ENCODE results near the gene SBF2.

DNA sequence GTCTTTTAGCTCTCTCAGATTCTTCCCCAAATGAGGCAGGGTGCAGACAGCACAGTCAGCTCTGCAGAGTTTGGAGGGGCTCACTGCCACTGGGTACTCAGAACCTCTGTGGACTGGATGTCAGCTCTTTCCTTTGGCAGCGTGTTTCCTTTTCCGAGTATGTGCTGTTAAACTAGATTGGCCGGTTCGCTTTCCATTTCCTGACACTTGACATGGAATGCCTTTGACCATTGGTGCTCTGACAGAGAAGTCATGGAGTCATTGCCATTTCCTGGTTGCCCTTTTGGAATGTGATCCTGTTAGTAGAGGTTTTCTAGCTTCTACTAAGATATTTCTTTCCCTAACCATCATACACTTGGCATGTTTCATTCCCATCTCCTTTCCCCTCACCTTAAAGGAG lies 543.5 kb downstream of the SBF2 start:
- TF ChIP-seq, protein P1, sequence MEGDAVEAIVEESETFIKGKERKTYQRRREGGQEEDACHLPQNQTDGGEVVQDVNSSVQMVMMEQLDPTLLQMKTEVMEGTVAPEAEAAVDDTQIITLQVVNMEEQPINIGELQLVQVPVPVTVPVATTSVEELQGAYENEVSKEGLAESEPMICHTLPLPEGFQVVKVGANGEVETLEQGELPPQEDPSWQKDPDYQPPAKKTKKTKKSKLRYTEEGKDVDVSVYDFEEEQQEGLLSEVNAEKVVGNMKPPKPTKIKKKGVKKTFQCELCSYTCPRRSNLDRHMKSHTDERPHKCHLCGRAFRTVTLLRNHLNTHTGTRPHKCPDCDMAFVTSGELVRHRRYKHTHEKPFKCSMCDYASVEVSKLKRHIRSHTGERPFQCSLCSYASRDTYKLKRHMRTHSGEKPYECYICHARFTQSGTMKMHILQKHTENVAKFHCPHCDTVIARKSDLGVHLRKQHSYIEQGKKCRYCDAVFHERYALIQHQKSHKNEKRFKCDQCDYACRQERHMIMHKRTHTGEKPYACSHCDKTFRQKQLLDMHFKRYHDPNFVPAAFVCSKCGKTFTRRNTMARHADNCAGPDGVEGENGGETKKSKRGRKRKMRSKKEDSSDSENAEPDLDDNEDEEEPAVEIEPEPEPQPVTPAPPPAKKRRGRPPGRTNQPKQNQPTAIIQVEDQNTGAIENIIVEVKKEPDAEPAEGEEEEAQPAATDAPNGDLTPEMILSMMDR (IDR thresholded peaks at IDR 0.05) = no peak
- TF ChIP-seq POLR2A (IDR thresholded peaks at IDR 0.05) = no peak
